HEK293T (cell line): ENCODE measurements around the gene OR52R1.
"Not testable (repeated sequence)": the region's sequence is repeated elsewhere in the genome, so short reads cannot be mapped to it uniquely, and the experiment has no call there.

Experiments used
- CTCF ChIA-PET: fragments of 350-600 bp; formaldehyde crosslinking; extraction: SDS; loops from one replicate; lab custom pipeline; 2021; ENCODE audit warnings: antibody characterized with exemption, inconsistent platforms; lab: Yijun Ruan, JAX
- POLR2A ChIA-PET: fragments of 350-600 bp; formaldehyde crosslinking; extraction: SDS; loops from one replicate; lab custom pipeline; 2020; ENCODE audit warnings: antibody characterized with exemption, inconsistent platforms; lab: Yijun Ruan, JAX
- DNase-seq: peaks from one replicate; pipeline ENCODE4 v3.0.0; 2012; ENCODE audit warnings: mixed read lengths; ENCODE audit errors: extremely low spot score
- ARNT ChIP-seq: fragments of 450-650 bp; IDR thresholded peaks from 2 replicates; pipeline ENCODE4 v1.6.1; 2017; ENCODE audit warnings: mild to moderate bottlenecking
- BHLHE40 ChIP-seq: fragments of 450-650 bp; IDR thresholded peaks from 2 replicates; pipeline ENCODE4 v1.6.1; 2016; ENCODE audit warnings: mild to moderate bottlenecking, moderate library complexity, borderline replicate concordance
- CTBP1 ChIP-seq: fragments of 450-650 bp; IDR thresholded peaks from 2 replicates; pipeline ENCODE4 v1.6.1; 2016; ENCODE audit warnings: borderline replicate concordance
- ELF4 ChIP-seq: fragments of 450-650 bp; IDR thresholded peaks from 2 replicates; pipeline ENCODE4 v1.6.1; 2017; ENCODE audit warnings: antibody characterized with exemption
- FOXA1 ChIP-seq: fragments of 450-650 bp; IDR thresholded peaks from 2 replicates; pipeline ENCODE4 v1.6.1; 2016; ENCODE audit warnings: mild to moderate bottlenecking
- FOXK2 ChIP-seq: fragments of 450-650 bp; IDR thresholded peaks from 2 replicates; pipeline ENCODE4 v1.6.1; 2016; ENCODE audit warnings: mild to moderate bottlenecking
- FOXM1 ChIP-seq: fragments of 450-650 bp; IDR thresholded peaks from 2 replicates; pipeline ENCODE4 v1.6.1; 2017; ENCODE audit warnings: mild to moderate bottlenecking, borderline replicate concordance
- HDGF ChIP-seq: fragments of 450-650 bp; IDR thresholded peaks from 2 replicates; pipeline ENCODE4 v1.6.1; 2017; ENCODE audit warnings: antibody characterized with exemption, borderline replicate concordance
- L3MBTL2 ChIP-seq: fragments of 450-650 bp; conservative IDR thresholded peaks from 2 replicates; pipeline ENCODE4 v1.6.1; 2016; ENCODE audit warnings: mild to moderate bottlenecking
- LEF1 ChIP-seq: fragments of 450-650 bp; IDR thresholded peaks from 2 replicates; pipeline ENCODE4 v1.6.1; 2017; ENCODE audit warnings: mild to moderate bottlenecking, borderline replicate concordance
- NFRKB ChIP-seq: fragments of 450-650 bp; IDR thresholded peaks from 2 replicates; pipeline ENCODE4 v1.6.1; 2016; ENCODE audit warnings: mild to moderate bottlenecking, moderate library complexity
- PKNOX1 ChIP-seq: fragments of 450-650 bp; IDR thresholded peaks from 2 replicates; pipeline ENCODE4 v1.6.1; 2016
- SP1 ChIP-seq: fragments of 450-650 bp; IDR thresholded peaks from 2 replicates; pipeline ENCODE4 v1.6.1; 2017
- SUZ12 ChIP-seq: fragments of 450-650 bp; IDR thresholded peaks from 2 replicates; pipeline ENCODE4 v1.6.1; 2016; ENCODE audit warnings: mild to moderate bottlenecking
- TARDBP ChIP-seq: fragments of 450-650 bp; IDR thresholded peaks from 2 replicates; pipeline ENCODE4 v1.6.1; 2016
- ZNF384 ChIP-seq: fragments of 450-650 bp; IDR thresholded peaks from 2 replicates; pipeline ENCODE4 v1.6.1; 2016

Gene OR52R1

GRCh38 chr11:4826425-4826824 lies 22.2 kb upstream of the OR52R1 start:
- DNase-seq = no peak
- POLR2A ChIA-PET = no interaction called here
- CTCF ChIA-PET = interaction anchor here (0.7 kb wide), 1 partner anchor 189 kb away, joined by 4 read pairs; the partner anchor contains the start of gene OR51D1
- no peak for TF ChIP-seq BHLHE40
- TF ChIP-seq FOXM1 = no peak
- no peak for TF ChIP-seq FOXA1

- no peak for DNase-seq
- TF ChIP-seq NFRKB (no peak), SP1 (no peak), FOXK2 (no peak), L3MBTL2 (no peak), FOXM1 (no peak), ZNF384 (no peak), BHLHE40 (no peak), FOXA1 (no peak), SUZ12 (no peak), CTBP1 (no peak), LEF1 (no peak), TARDBP (no peak), ARNT (no peak), HDGF (no peak)
- CTCF ChIA-PET = no interaction called here
- POLR2A ChIA-PET = no interaction called here
These were observed 21.0 kb upstream of the OR52R1 start for GRCh38 chr11:4825132-4825531.

DNA sequence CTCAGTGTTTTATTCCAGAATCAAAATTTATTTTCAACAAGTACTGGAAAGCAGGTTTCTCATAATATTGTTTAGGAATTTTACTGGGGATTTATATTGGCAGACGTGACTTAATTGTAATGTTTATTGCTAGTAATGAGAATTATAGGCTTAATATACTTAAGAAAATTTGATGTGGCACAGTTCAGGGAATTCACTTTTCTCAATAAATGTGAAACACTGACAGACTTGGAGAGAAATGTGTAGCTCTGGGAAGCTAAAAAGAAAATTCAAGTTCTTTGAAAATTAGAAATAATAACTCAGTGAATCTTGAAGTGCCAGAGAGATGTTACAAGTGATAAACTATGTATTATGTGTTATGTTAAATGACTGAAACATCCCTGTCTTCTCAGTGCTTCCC lies 16.8 kb upstream of the OR52R1 start, which contains the start of gene OR51F2:
OR51F2 (plus strand) TSS at position 301 of the 400 bp plus-strand sequence. CDS start 101 bp downstream, outside the sequence.
- ChIA-PET CTCF (no interaction called here), POLR2A (no interaction called here)
- DNase-seq = no peak
- no peak for TF ChIP-seq L3MBTL2
- no peak for TF ChIP-seq BHLHE40
- no peak for TF ChIP-seq ZNF384
- TF ChIP-seq CTBP1 = no peak

- TF ChIP-seq TARDBP = no peak
- TF ChIP-seq NFRKB = no peak
- no peak for TF ChIP-seq ARNT
- TF ChIP-seq BHLHE40 = no peak
- TF ChIP-seq FOXA1 = no peak
- TF ChIP-seq L3MBTL2 = no peak
- TF ChIP-seq SUZ12 = no peak
- no peak for TF ChIP-seq ELF4
- no peak for TF ChIP-seq PKNOX1
- no peak for TF ChIP-seq ZNF384
- no peak for TF ChIP-seq HDGF
- no peak for TF ChIP-seq FOXK2
- TF ChIP-seq SP1 = no peak
- TF ChIP-seq FOXM1 = no peak
- no peak for TF ChIP-seq LEF1
- TF ChIP-seq CTBP1 = no peak
- POLR2A ChIA-PET = no interaction called here
- CTCF ChIA-PET = no interaction called here
- no peak for DNase-seq
These were observed 5.1 kb upstream of the OR52R1 start for GRCh38 chr11:4809246-4809645.

DNA sequence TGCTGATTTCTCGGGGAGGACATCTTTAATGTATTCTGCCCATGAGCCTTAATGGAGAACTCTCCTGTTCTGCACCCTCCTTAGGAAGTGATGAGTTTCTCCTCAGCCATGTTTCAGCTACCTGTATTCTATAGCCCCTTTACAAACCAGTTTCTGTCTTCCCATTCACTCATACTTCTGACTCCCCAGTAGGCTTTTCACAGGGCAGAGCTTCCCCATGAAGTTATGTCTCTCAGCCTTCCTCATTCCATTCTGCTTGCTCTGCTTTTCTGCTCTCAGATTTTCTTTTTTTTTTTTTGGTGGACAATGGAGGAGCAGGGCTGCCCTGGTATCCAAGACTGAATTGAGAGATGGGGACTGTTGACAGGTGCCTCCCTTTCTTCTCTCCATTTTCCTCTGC lies 4.3 kb upstream of the OR52R1 start:
- TF ChIP-seq ARNT = no peak
- TF ChIP-seq LEF1 = no peak
- no peak for TF ChIP-seq L3MBTL2
- TF ChIP-seq TARDBP = no peak
- no peak for TF ChIP-seq FOXA1
- TF ChIP-seq FOXK2 = no peak
- TF ChIP-seq FOXM1 = no peak
- no peak for TF ChIP-seq SP1
- no peak for DNase-seq
- CTCF ChIA-PET = no interaction called here
- POLR2A ChIA-PET = no interaction called here

DNA sequence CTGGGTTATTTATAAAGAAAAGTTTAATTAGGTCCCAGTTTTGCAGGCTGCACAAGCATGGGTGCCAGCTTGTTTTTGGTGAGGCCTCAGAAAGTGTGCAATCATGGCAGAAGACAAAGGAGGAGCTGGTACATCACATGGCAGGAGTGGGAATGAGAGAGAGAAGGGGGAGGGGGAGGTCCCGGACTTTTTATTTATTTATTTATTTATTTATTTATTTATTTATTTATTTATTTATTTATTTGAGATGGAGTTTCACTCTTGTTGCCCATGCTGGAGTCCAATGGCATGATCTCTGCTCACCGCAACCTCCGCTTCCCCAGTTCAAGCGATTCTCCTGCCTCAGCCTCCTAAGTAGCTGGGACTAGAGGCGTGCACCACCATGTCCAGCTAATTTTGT lies 2.9 kb downstream of the OR52R1 start:
- DNase-seq, POLR2A ChIA-PET, CTCF ChIA-PET: not testable (repeated sequence)

- CTCF ChIA-PET = no interaction called here
- TF ChIP-seq SP1 = no peak
- TF ChIP-seq LEF1 = no peak
- TF ChIP-seq NFRKB = no peak
- TF ChIP-seq ZNF384 = no peak
- no peak for TF ChIP-seq ELF4
- TF ChIP-seq PKNOX1 = no peak
- TF ChIP-seq ARNT = no peak
- no peak for TF ChIP-seq FOXA1
- TF ChIP-seq SUZ12 = no peak
- TF ChIP-seq HDGF = no peak
- TF ChIP-seq L3MBTL2 = no peak
- POLR2A ChIA-PET = no interaction called here
- DNase-seq = no peak
These were observed 5.6 kb downstream of the OR52R1 start for GRCh38 chr11:4798427-4799183.
